ENCODE measurements around the gene ABHD13. TPM values are rescaled to one million over a fixed set of nuclear protein-coding genes. Genes with fewer than 3 reads are reported as not detected.

ABHD13 gene
- total RNA-seq, 2 experiments from 2014 or later: 3.8 to 4.1 TPM

- peaks cover 71% of the 10 kb centered on the region for H3K4me1 Mint-ChIP-seq (ENCODE audit: low read depth)
Observed at GRCh38 chr13:108223687-108224503, 5.7 kb downstream of the ABHD13 start.

GRCh38 chr13:108225440-108225839 is 7.2 kb downstream of the ABHD13 start:
- TF ChIP-seq CTCF (IDR thresholded peaks at IDR 0.05): no peak
- no peaks in the 10 kb centered on the region for H3K27me3 Mint-ChIP-seq
- H3K36me3 Mint-ChIP-seq (ENCODE audit: low read depth): peaks cover 8% of the 10 kb centered on the region
- peak; percentile 60 for ATAC-seq
- intact Hi-C loops (cut with micrococcal nuclease): no loop called here
- H3K9me3 Mint-ChIP-seq: no peaks in the 10 kb centered on the region
- peak; percentile 5 for DNase-seq
- peak overlapping the region; percentile 18 for H3K27ac Mint-ChIP-seq
- peaks cover 62% of the 10 kb centered on the region for H3K4me1 Mint-ChIP-seq (ENCODE audit: low read depth)
- CTCF ChIA-PET: interaction anchor here (0.9 to 1.2 kb wide), 2 partner anchors 33 to 35 kb away, joined by 3 to 4 read pairs; no protein-coding TSS in a partner anchor
- H3K4me3 Mint-ChIP-seq: no peak overlapping the region
- POLR2A ChIA-PET: no interaction called here

More at GRCh38 chr13:108223687-108224503, 5.7 kb downstream of the ABHD13 start:
- Mint-ChIP-seq H3K4me3 (no peak overlapping the region), H3K36me3 (ENCODE audit: low read depth) (no peaks in the 10 kb centered on the region), H3K27me3 (no peaks in the 10 kb centered on the region), H3K27ac (no peak overlapping the region), H3K9me3 (no peaks in the 10 kb centered on the region)
- ATAC-seq (no peak), DNase-seq (no peak)
- ChIA-PET CTCF (interaction anchor here (1.6 kb wide), 1 partner anchor 48 kb away, joined by 4 read pairs; no protein-coding TSS in a partner anchor), POLR2A (interaction anchor here (0.6 to 0.9 kb wide), 2 partner anchors 45 to 771 kb away, joined by 3 read pairs; partner anchors contain the start of gene TNFSF13B)
- TF ChIP-seq CTCF (IDR thresholded peaks at IDR 0.05): no peak
- intact Hi-C loops (cut with micrococcal nuclease): loop anchor here (5.0 kb wide), 1 partner anchor 43 kb away; the partner anchor contains the start of gene TNFSF13B

GRCh38 chr13:108226184-108226583 is 8.0 kb downstream of the ABHD13 start:
- peak; percentile 55 for ATAC-seq
- Mint-ChIP-seq H3K4me3 (no peak overlapping the region), H3K9me3 (no peaks in the 10 kb centered on the region), H3K27ac (no peak overlapping the region), H3K36me3 (ENCODE audit: low read depth) (peaks cover 8% of the 10 kb centered on the region), H3K27me3 (no peaks in the 10 kb centered on the region), H3K4me1 (ENCODE audit: low read depth) (peaks cover 57% of the 10 kb centered on the region)
- DNase-seq: no peak
- no peak for TF ChIP-seq CTCF (IDR thresholded peaks at IDR 0.05)
- CTCF ChIA-PET: interaction anchor here (0.9 to 1.2 kb wide), 2 partner anchors 32 to 35 kb away, joined by 3 to 4 read pairs; no protein-coding TSS in a partner anchor
- POLR2A ChIA-PET: no interaction called here
- intact Hi-C loops (cut with micrococcal nuclease): no loop called here

GRCh38 chr13:108227651-108228272 is 9.6 kb downstream of the ABHD13 start:
- TF ChIP-seq CTCF (IDR thresholded peaks at IDR 0.05): peak; percentile 92
- ATAC-seq: peak; percentile 52
- Mint-ChIP-seq H3K27me3 (no peaks in the 10 kb centered on the region), H3K9me3 (no peaks in the 10 kb centered on the region), H3K36me3 (ENCODE audit: low read depth) (peaks cover 8% of the 10 kb centered on the region), H3K4me3 (no peak overlapping the region), H3K4me1 (ENCODE audit: low read depth) (peaks cover 50% of the 10 kb centered on the region), H3K27ac (no peak overlapping the region)
- POLR2A ChIA-PET: no interaction called here
- intact Hi-C loops (cut with micrococcal nuclease): no loop called here
- CTCF ChIA-PET: no interaction called here
- DNase-seq: peak; percentile 32

GRCh38 chr13:108230377-108230776 is 12.2 kb downstream of the ABHD13 start:
- TF ChIP-seq CTCF (IDR thresholded peaks at IDR 0.05): no peak
- no peak for ATAC-seq
- no peak overlapping the region for H3K27ac Mint-ChIP-seq
- no peak overlapping the region for H3K4me3 Mint-ChIP-seq
- DNase-seq: no peak
- intact Hi-C loops (cut with micrococcal nuclease): no loop called here
- no peaks in the 10 kb centered on the region for H3K27me3 Mint-ChIP-seq
- peaks cover 14% of the 10 kb centered on the region for H3K36me3 Mint-ChIP-seq (ENCODE audit: low read depth)
- no peaks in the 10 kb centered on the region for H3K9me3 Mint-ChIP-seq
- ChIA-PET CTCF (no interaction called here), POLR2A (interaction anchor here (0.7 kb wide), 1 partner anchor 17 kb away, joined by 3 read pairs; no protein-coding TSS in a partner anchor)
- H3K4me1 Mint-ChIP-seq (ENCODE audit: low read depth): peaks cover 31% of the 10 kb centered on the region
